ENCODE measurements around the gene PIGR. TPM values are rescaled to one million over a fixed set of nuclear protein-coding genes. Genes with fewer than 3 reads are reported as not detected.

Gene PIGR
- polyA plus RNA-seq, 1 of the 3 experiments (the other 2 are of a cell fraction): not detected

GRCh38 chr1:206933333-206933945, 12.8 kb downstream of the PIGR start:
- H3K36me3 ChIP-seq (replicated peaks in 1 of 2; ENCODE audit: control insufficient read depth in 1 of 2, insufficient read depth in 2 of 2, low read length in 1 of 2): no peaks in the 10 kb centered on the region
- H2AFZ ChIP-seq (ENCODE audit: low read depth): no peak overlapping the region
- H3K27ac ChIP-seq (ENCODE audit: low read depth in 2 of 2, low read length in 1 of 2): no peak overlapping the region
- no peak overlapping the region for H3K9ac ChIP-seq
- H3K9me3 ChIP-seq: no peaks in the 10 kb centered on the region
- no peaks in the 10 kb centered on the region for H4K20me1 ChIP-seq (ENCODE audit: insufficient read depth)
- H3K27me3 ChIP-seq (ENCODE audit: insufficient read depth): peaks cover 4% of the 10 kb centered on the region; the same call in 1 of the 2 replicates
- no peaks in the 10 kb centered on the region for H3F3A ChIP-seq (replicated peaks; ENCODE audit: insufficient read depth)
- no peak overlapping the region for H3K4me2 ChIP-seq
- H3K9me2 ChIP-seq: no peaks in the 10 kb centered on the region
- no peak for TF ChIP-seq POLR2AphosphoS5 (IDR thresholded peaks at IDR 0.05; ENCODE audit: low read depth, low read length)
- no peak for TF ChIP-seq NRF1 (IDR thresholded peaks at IDR 0.05; ENCODE audit: low read depth, low read length)
- peak; percentile 51; the same call in 1 of the 2 replicates for TF ChIP-seq CTCF (IDR thresholded peaks at IDR 0.05)
- TF ChIP-seq, protein P1, sequence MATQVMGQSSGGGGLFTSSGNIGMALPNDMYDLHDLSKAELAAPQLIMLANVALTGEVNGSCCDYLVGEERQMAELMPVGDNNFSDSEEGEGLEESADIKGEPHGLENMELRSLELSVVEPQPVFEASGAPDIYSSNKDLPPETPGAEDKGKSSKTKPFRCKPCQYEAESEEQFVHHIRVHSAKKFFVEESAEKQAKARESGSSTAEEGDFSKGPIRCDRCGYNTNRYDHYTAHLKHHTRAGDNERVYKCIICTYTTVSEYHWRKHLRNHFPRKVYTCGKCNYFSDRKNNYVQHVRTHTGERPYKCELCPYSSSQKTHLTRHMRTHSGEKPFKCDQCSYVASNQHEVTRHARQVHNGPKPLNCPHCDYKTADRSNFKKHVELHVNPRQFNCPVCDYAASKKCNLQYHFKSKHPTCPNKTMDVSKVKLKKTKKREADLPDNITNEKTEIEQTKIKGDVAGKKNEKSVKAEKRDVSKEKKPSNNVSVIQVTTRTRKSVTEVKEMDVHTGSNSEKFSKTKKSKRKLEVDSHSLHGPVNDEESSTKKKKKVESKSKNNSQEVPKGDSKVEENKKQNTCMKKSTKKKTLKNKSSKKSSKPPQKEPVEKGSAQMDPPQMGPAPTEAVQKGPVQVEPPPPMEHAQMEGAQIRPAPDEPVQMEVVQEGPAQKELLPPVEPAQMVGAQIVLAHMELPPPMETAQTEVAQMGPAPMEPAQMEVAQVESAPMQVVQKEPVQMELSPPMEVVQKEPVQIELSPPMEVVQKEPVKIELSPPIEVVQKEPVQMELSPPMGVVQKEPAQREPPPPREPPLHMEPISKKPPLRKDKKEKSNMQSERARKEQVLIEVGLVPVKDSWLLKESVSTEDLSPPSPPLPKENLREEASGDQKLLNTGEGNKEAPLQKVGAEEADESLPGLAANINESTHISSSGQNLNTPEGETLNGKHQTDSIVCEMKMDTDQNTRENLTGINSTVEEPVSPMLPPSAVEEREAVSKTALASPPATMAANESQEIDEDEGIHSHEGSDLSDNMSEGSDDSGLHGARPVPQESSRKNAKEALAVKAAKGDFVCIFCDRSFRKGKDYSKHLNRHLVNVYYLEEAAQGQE (IDR thresholded peaks at IDR 0.05; ENCODE audit: low read depth, low read length): no peak
- peak; percentile 58 for DNase-seq
- POLR2A ChIA-PET: no interaction called here
- no peak overlapping the region; a peak in 1 of 4 replicates for H3K4me3 ChIP-seq (ENCODE audit: low read depth in 2 of 2, low read length in 1 of 2)
- no peaks in the 10 kb centered on the region for H3K79me2 ChIP-seq (ENCODE audit: insufficient read depth)
- WGBS (ENCODE audit: low lambda C conversion rate): 64% methylated on average over 8 of the region's 8 CpGs
- H3K4me1 ChIP-seq (ENCODE audit: control insufficient read depth in 1 of 2, insufficient read depth in 2 of 2, low read depth in 1 of 2, low read length in 1 of 2): no peaks in the 10 kb centered on the region
- CTCF ChIA-PET: interaction anchor here (0.8 to 5.4 kb wide), 5 partner anchors 9 to 350 kb away, joined by 3 to 23 read pairs (median 4); no protein-coding TSS in a partner anchor

- no peak for DNase-seq
- Histone ChIP-seq H3K79me2 (ENCODE audit: insufficient read depth) (no peaks in the 10 kb centered on the region), H3K9me2 (no peaks in the 10 kb centered on the region), H3K4me2 (no peak overlapping the region), H3K27me3 (ENCODE audit: insufficient read depth) (peaks cover 4% of the 10 kb centered on the region; the same call in 1 of the 2 replicates), H3K9ac (no peak overlapping the region), H3F3A (replicated peaks; ENCODE audit: insufficient read depth) (no peaks in the 10 kb centered on the region), H3K36me3 (replicated peaks in 1 of 2; ENCODE audit: control insufficient read depth in 1 of 2, insufficient read depth in 2 of 2, low read length in 1 of 2) (no peaks in the 10 kb centered on the region), H3K27ac (ENCODE audit: low read depth in 2 of 2, low read length in 1 of 2) (no peak overlapping the region), H2AFZ (ENCODE audit: low read depth) (no peak overlapping the region), H3K4me3 (ENCODE audit: low read depth in 2 of 2, low read length in 1 of 2) (no peak overlapping the region), H4K20me1 (ENCODE audit: insufficient read depth) (no peaks in the 10 kb centered on the region), H3K4me1 (ENCODE audit: control insufficient read depth in 1 of 2, insufficient read depth in 2 of 2, low read depth in 1 of 2, low read length in 1 of 2) (no peaks in the 10 kb centered on the region), H3K9me3 (no peaks in the 10 kb centered on the region)
- ChIA-PET CTCF (interaction anchor here (1.4 to 5.4 kb wide), 6 partner anchors 10 to 205 kb away, joined by 4 to 23 read pairs (median 6); partner anchors contain the start of genes FCMR and PIGR), POLR2A (no interaction called here)
- 65% methylated on average over 6 of the region's 8 CpGs for WGBS (ENCODE audit: low lambda C conversion rate)
- TF ChIP-seq FOSL2 (IDR thresholded peaks at IDR 0.05; ENCODE audit: borderline replicate concordance, low read depth) (no peak), JUND (IDR thresholded peaks at IDR 0.05) (no peak), FOXM1 (IDR thresholded peaks at IDR 0.05; ENCODE audit: low read depth) (no peak), TEAD4 (IDR thresholded peaks at IDR 0.05; ENCODE audit: borderline replicate concordance, insufficient read depth) (no peak), ELF1 (IDR thresholded peaks at IDR 0.05) (no peak), SIN3A (IDR thresholded peaks at IDR 0.05; ENCODE audit: borderline replicate concordance, low read depth, low read length) (no peak), RCOR1 (IDR thresholded peaks at IDR 0.05; ENCODE audit: low read length) (no peak), FOXJ3 (CRISPR knock-in tag; IDR thresholded peaks at IDR 0.05) (no peak), MXI1 (IDR thresholded peaks at IDR 0.05; ENCODE audit: low read depth, low read length) (no peak)
These were observed 14.1 kb downstream of the PIGR start for GRCh38 chr1:206932177-206932576.

Data from SK-N-SH (cell line).